SK-N-SH (cell line): ENCODE data around the gene SOAT2.

Experiments
- CTCF ChIP-seq: fragments of 200-600 bp; sonication (generic); IDR thresholded peaks from 2 replicates; pipeline ENCODE4 v1.6.1; 2017; ENCODE audit warnings: antibody characterized with exemption, mild to moderate bottlenecking, moderate library complexity
- TCF12 ChIP-seq: IDR thresholded peaks from 2 replicates; pipeline ENCODE4 v1.4.0; 2012

DNA sequence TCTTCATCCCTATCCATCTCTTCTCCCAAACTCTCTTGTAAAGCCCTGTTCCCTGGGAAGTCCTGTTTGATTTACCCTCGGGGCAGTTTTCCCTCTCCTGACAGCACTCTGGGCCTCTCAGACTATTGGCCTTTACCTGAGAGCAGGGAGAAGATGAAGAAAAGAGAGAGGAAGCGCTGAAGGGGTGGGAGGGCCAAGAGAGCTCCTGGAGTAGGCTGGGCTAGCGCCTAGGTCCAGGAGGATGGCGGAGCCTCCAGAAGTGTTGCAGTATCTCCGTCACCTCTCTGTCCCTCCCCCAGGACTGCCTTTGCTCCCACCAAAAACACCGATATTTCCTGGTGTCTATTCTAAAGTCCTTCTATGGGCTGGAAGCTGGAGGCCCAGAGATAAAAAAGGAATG lies 11.5 kb upstream of the SOAT2 start:
- no peak for TF ChIP-seq CTCF
- TF ChIP-seq TCF12 = no peak
